Vagina (tissue), 2 donors: ENCODE results near the gene CFAP46. TPM values are rescaled to one million over a fixed set of nuclear protein-coding genes. Genes with fewer than 3 reads are reported as not detected.

Source experiments
- DNase-seq, 2 donors: peaks; one replicate each; pipeline ENCODE4 v3.0.0-alpha.2; 2017; ENCODE audit errors: extremely low spot score in 2 of 2
- H3K27ac ChIP-seq: fragments of 200-600 bp; sonication (generic); one replicate; pipeline ENCODE4 v1.5.1; 2019
- H3K27me3 ChIP-seq: fragments of 200-600 bp; sonication (generic); one replicate; pipeline ENCODE4 v1.5.1; 2019
- H3K36me3 ChIP-seq, 2 donors: fragments of 200-600 bp; sonication (generic); one replicate each; pipeline ENCODE4 v1.5.1; 2017 to 2019
- H3K4me1 ChIP-seq: fragments of 200-600 bp; sonication (generic); one replicate; pipeline ENCODE4 v1.5.1; 2019
- H3K4me3 ChIP-seq, 2 donors: fragments of 200-600 bp; sonication (generic); 1 replicate in 1 of 2; 2 replicates in 1 of 2; pipeline ENCODE4 v1.5.1; 2016 to 2019
- H3K9me3 ChIP-seq: fragments of 200-600 bp; sonication (generic); one replicate; pipeline ENCODE4 v1.5.1; 2019
- POLR2A ChIP-seq, 2 donors: fragments of 450-650 bp; IDR thresholded peaks; one replicate each; pipeline ENCODE4 v1.6.1; 2017; ENCODE audit warnings: antibody characterized with exemption in 2 of 2, mild to moderate bottlenecking in 2 of 2, moderate library complexity in 2 of 2
- POLR2AphosphoS5 ChIP-seq, 2 donors: sonication (generic); formaldehyde crosslinking; IDR thresholded peaks; one replicate each; pipeline ENCODE4 v1.9.0; 2017; ENCODE audit warnings: antibody characterized with exemption in 2 of 2, mild to moderate bottlenecking in 2 of 2, low read depth in 1 of 2; ENCODE audit not compliant: insufficient read depth in 1 of 2
- intact Hi-C: fragments of 100-400 bp; cut with DNase I; formaldehyde crosslinking; loops from one replicate; pipeline ENCODE4 v1.15.1; 2023
- total RNA-seq: library from RNA; depleted of rRNA; stranded (reverse); fragments of >200 nt; gene quantifications from one replicate; pipeline ENCODE4 v1.2.3, GENCODE V29; 2016
- TF ChIP-seq, protein P1 (sequence below), 3 experiments: fragments of 450-650 bp in 2 of 3; fragments of 200-600 bp in 1 of 3; sonication (generic) in 1 of 3; IDR thresholded peaks; one replicate each; pipeline ENCODE4 v1.5.1; 2017 to 2019; ENCODE audit warnings: antibody characterized with exemption in 3 of 3, mild to moderate bottlenecking in 2 of 3, moderate library complexity in 2 of 3

The CFAP46 gene
- total RNA-seq, 1 donor from 2014 or later, result not detected

DNA sequence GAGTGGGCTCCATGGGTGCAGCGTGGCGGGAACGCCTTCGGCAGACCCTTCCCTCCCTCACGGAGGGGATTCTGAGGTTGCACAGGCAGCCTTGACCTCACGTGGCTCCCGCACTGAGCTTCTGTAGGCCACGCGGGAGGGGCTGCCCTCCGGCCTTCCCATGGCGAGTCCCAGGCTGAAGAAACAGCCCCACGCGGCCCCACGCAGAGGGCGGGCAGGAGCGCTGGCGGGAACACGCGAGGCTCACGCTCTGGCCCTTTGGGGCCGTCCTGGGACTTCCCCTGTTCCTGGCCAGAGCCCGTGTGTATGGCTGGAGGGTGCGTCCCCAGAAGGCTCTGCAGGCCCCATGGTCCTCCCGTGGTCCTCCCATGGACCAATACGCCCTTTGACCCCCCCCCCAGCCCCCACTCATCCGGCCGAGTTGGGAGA lies 134.7 kb downstream of the CFAP46 start:
- DNase-seq, result no peak
- H3K27ac ChIP-seq, result no peak overlapping the region
- no peaks in the 10 kb centered on the region for H3K9me3 ChIP-seq
- H3K4me3 ChIP-seq, result no peak overlapping the region
- H3K36me3 ChIP-seq, result no peaks in the 10 kb centered on the region
- no peaks in the 10 kb centered on the region for H3K27me3 ChIP-seq
- H3K4me1 ChIP-seq, result no peaks in the 10 kb centered on the region
- TF ChIP-seq POLR2A (IDR thresholded peaks at IDR 0.05) (no peak), POLR2AphosphoS5 (IDR thresholded peaks at IDR 0.05; ENCODE audit: insufficient read depth in 1 of 2, low read depth in 1 of 2) (no peak)
- TF ChIP-seq, protein P1, sequence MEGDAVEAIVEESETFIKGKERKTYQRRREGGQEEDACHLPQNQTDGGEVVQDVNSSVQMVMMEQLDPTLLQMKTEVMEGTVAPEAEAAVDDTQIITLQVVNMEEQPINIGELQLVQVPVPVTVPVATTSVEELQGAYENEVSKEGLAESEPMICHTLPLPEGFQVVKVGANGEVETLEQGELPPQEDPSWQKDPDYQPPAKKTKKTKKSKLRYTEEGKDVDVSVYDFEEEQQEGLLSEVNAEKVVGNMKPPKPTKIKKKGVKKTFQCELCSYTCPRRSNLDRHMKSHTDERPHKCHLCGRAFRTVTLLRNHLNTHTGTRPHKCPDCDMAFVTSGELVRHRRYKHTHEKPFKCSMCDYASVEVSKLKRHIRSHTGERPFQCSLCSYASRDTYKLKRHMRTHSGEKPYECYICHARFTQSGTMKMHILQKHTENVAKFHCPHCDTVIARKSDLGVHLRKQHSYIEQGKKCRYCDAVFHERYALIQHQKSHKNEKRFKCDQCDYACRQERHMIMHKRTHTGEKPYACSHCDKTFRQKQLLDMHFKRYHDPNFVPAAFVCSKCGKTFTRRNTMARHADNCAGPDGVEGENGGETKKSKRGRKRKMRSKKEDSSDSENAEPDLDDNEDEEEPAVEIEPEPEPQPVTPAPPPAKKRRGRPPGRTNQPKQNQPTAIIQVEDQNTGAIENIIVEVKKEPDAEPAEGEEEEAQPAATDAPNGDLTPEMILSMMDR (IDR thresholded peaks at IDR 0.05), result no peak
- intact Hi-C loops, result no loop called here

DNA sequence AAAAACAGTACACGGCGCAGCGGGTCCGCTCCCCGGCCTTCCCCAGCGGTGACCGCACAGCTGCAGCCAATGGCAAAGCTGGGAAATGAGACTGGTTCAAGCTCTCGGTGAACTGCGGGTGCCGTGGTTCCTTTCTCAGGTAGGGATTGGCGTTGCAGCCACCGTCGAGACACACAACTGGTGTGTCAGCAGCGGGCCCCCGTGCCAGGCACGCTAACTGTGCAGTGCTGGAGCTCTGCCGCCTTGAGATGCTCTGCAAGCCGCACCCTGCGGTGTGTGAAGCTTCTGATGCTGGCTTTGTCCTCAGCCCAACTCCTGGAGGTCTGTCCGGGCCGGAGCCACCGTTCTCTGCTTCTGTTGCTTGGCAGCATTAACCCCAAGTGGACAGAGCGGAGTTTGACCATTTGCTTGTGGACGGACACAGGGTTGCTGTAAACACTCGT lies 135.8 kb downstream of the CFAP46 start:
- Histone ChIP-seq H3K4me1 (no peaks in the 10 kb centered on the region), H3K27ac (no peak overlapping the region), H3K9me3 (no peaks in the 10 kb centered on the region), H3K4me3 (no peak overlapping the region), H3K27me3 (no peaks in the 10 kb centered on the region), H3K36me3 (no peaks in the 10 kb centered on the region)
- intact Hi-C loops, result no loop called here
- no peak for TF ChIP-seq POLR2A (IDR thresholded peaks at IDR 0.05)
- no peak for TF ChIP-seq POLR2AphosphoS5 (IDR thresholded peaks at IDR 0.05; ENCODE audit: insufficient read depth in 1 of 2, low read depth in 1 of 2)
- TF ChIP-seq, protein P1 (IDR thresholded peaks at IDR 0.05), result no peak
- no peak for DNase-seq

DNA sequence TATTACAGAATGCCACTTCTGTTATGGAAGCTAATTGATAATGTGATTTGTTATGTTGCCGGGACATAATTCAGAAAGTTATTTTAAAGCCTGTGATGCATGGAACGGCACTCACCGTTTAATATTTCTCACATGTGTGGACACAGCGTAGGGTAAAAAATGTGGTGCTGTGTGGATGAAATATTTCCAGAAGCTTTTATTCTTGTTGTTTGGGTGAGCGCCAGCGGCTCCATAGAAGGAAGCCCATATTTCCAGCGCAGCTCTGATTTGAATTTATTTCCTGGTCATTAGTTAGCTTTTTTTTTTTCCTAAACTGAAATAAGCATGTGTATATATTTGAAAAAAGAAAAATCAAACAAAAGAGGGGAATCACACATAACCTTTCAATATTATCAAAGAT lies 136.3 kb downstream of the CFAP46 start:
- intact Hi-C loops, result no loop called here
- DNase-seq, result no peak
- H3K4me3 ChIP-seq, result no peak overlapping the region
- no peaks in the 10 kb centered on the region for H3K9me3 ChIP-seq
- no peaks in the 10 kb centered on the region for H3K4me1 ChIP-seq
- H3K27ac ChIP-seq, result no peak overlapping the region
- TF ChIP-seq POLR2A (IDR thresholded peaks at IDR 0.05) (no peak), POLR2AphosphoS5 (IDR thresholded peaks at IDR 0.05; ENCODE audit: insufficient read depth in 1 of 2, low read depth in 1 of 2) (no peak)
- TF ChIP-seq, protein P1 (IDR thresholded peaks at IDR 0.05), result no peak
- no peaks in the 10 kb centered on the region for H3K36me3 ChIP-seq
- H3K27me3 ChIP-seq, result no peaks in the 10 kb centered on the region

DNA sequence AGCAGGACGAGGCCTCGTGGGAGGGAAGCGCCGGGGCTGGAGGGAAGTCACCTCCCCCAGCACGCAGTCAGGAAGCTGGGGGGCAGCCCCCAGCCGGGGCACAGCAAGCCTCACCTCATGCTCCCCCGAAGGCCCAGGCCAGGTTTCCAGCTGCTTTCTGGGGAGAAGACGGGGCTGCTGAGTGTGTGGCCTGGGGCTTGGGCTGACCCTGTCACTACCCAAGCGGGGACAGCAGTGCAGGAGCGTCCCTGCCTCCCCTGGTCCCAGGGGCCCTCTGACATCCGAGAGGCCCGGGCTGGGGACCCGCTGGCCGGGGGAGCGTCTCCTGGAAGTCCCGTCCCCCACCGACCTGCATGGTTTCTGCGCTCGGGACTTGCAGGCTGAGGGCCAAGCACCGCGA lies 136.8 kb downstream of the CFAP46 start:
- TF ChIP-seq, protein P1 (IDR thresholded peaks at IDR 0.05), result no peak
- TF ChIP-seq POLR2A (IDR thresholded peaks at IDR 0.05), result no peak
- intact Hi-C loops, result no loop called here
- no peaks in the 10 kb centered on the region for H3K27me3 ChIP-seq

DNA sequence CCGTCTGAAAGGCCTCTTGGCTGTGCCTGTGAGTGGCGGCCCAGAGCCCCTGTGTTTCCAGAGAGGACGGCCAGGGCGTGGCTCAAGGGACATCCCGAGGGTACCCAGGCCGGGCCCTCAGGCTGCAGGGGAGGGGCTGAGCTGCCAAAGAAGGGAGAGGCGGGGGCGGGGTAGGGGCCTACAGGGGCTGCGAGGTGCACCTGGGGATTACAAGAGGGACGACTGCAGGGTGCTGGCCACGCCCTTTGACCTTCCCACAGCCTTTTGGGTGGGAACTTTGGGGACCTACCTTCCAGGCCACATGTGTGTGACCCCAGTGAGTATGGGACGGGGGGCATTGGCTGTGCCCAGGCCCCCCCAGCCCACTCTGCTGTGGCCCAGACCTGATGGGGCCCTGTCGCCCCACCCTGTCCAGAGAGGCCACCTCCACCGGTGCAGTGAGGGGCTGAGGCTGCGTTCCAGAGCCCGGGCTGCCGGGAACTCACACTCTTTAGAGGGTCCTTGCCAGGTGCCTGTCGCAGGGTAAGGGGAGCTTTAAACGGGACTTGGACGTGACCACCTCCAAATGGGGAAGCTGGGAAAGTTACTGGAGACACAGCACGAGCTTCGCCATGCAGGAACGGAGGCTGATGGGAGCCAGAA lies 137.5 kb downstream of the CFAP46 start:
- intact Hi-C loops, result no loop called here

More for the DNA sequence above, 136.8 kb downstream of the CFAP46 start:
- Histone ChIP-seq H3K4me3 (no peak overlapping the region), H3K9me3 (no peaks in the 10 kb centered on the region), H3K27ac (no peak overlapping the region), H3K36me3 (no peaks in the 10 kb centered on the region), H3K4me1 (no peaks in the 10 kb centered on the region)
- DNase-seq, result no peak

More for the DNA sequence above, 137.5 kb downstream of the CFAP46 start:
- Histone ChIP-seq H3K9me3 (no peaks in the 10 kb centered on the region), H3K27me3 (no peaks in the 10 kb centered on the region), H3K4me1 (no peaks in the 10 kb centered on the region), H3K36me3 (no peaks in the 10 kb centered on the region), H3K4me3 (no peak overlapping the region), H3K27ac (no peak overlapping the region)
- TF ChIP-seq POLR2A (IDR thresholded peaks at IDR 0.05) (no peak), POLR2AphosphoS5 (IDR thresholded peaks at IDR 0.05; ENCODE audit: insufficient read depth in 1 of 2, low read depth in 1 of 2) (no peak)
- TF ChIP-seq, protein P1 (IDR thresholded peaks at IDR 0.05), result no peak
- DNase-seq, result no peak
